Memory B cell (primary cell): ENCODE data around the gene ALKBH6.

Experiments used
- ATAC-seq: fragments of 150-1000 bp; cut with Tn5 transposase; 2 replicates; pipeline ENCODE4 v1.10.0; 2021; ENCODE audit warnings: low read depth, mild to moderate bottlenecking, moderate library complexity
- DNase-seq, 2 donors: peaks; one replicate each; pipeline ENCODE4 v3.0.0; 2022; ENCODE audit warnings: low spot score in 2 of 2
- H3K27ac Mint-ChIP-seq: one replicate; pipeline ENCODE4 v1.8.0; 2022; ENCODE audit warnings: mild to moderate bottlenecking, moderate library complexity, mixed read lengths
- H3K27me3 Mint-ChIP-seq: one replicate; pipeline ENCODE4 v1.8.0; 2022; ENCODE audit warnings: mixed read lengths
- H3K36me3 Mint-ChIP-seq: one replicate; pipeline ENCODE4 v1.8.0; 2022; ENCODE audit warnings: mild to moderate bottlenecking, mixed read lengths
- H3K4me1 Mint-ChIP-seq: one replicate; pipeline ENCODE4 v1.8.0; 2022; ENCODE audit warnings: mixed read lengths
- H3K4me3 Mint-ChIP-seq: one replicate; pipeline ENCODE4 v1.8.0; 2022; ENCODE audit warnings: mild to moderate bottlenecking, moderate library complexity, mixed read lengths
- H3K9me3 Mint-ChIP-seq: one replicate; pipeline ENCODE4 v1.8.0; 2022; ENCODE audit warnings: mixed read lengths

ALKBH6 gene

GRCh38 chr19:36014012-36014924 is at the start of gene ALKBH6:
TSS of gene ALKBH6 (minus strand) at chr19:36014213. CDS start at chr19:36013397, 816 bp downstream.
- Mint-ChIP-seq H3K9me3 (no peaks in the 10 kb centered on the region), H3K27me3 (no peaks in the 10 kb centered on the region), H3K4me3 (peak within 1 kb of the TSS; percentile 96), H3K36me3 (peaks cover 9% of the 10 kb centered on the region), H3K4me1 (peaks cover 32% of the 10 kb centered on the region), H3K27ac (peak within 1 kb of the TSS; percentile 96)
- peak; percentile 97 for ATAC-seq
- peak; percentile 88 to 96 for DNase-seq

- Mint-ChIP-seq H3K36me3 (no peaks in the 10 kb centered on the region), H3K9me3 (no peaks in the 10 kb centered on the region), H3K4me1 (no peaks in the 10 kb centered on the region), H3K27ac (no peak overlapping the region), H3K4me3 (no peak overlapping the region), H3K27me3 (no peaks in the 10 kb centered on the region)
- DNase-seq, result no peak
- ATAC-seq, result no peak
These were observed 47.4 kb upstream of the ALKBH6 start for GRCh38 chr19:36061367-36061766.

GRCh38 chr19:36060430-36060829 is 46.4 kb upstream of the ALKBH6 start:
- Mint-ChIP-seq H3K4me1 (peaks cover 1% of the 10 kb centered on the region), H3K27ac (no peak overlapping the region), H3K36me3 (no peaks in the 10 kb centered on the region), H3K27me3 (no peaks in the 10 kb centered on the region), H3K9me3 (no peaks in the 10 kb centered on the region), H3K4me3 (no peak overlapping the region)
- DNase-seq (no peak), ATAC-seq (peak; percentile 46)

GRCh38 chr19:36059180-36059910 is 45.3 kb upstream of the ALKBH6 start:
- Mint-ChIP-seq H3K4me1 (peaks cover 5% of the 10 kb centered on the region), H3K36me3 (no peaks in the 10 kb centered on the region), H3K27me3 (no peaks in the 10 kb centered on the region), H3K9me3 (no peaks in the 10 kb centered on the region), H3K27ac (no peak overlapping the region), H3K4me3 (no peak overlapping the region)
- ATAC-seq, result no peak
- DNase-seq, result no peak

GRCh38 chr19:36058481-36059179 is 44.6 kb upstream of the ALKBH6 start:
- Mint-ChIP-seq H3K27ac (no peak overlapping the region), H3K4me1 (peaks cover 7% of the 10 kb centered on the region), H3K36me3 (no peaks in the 10 kb centered on the region), H3K4me3 (no peak overlapping the region), H3K9me3 (no peaks in the 10 kb centered on the region), H3K27me3 (no peaks in the 10 kb centered on the region)
- DNase-seq (no peak), ATAC-seq (no peak)

GRCh38 chr19:36054733-36055686 is 41.0 kb upstream of the ALKBH6 start, which contains the start of gene WDR62:
TSS of gene WDR62 (plus strand) at chr19:36054897. CDS start at chr19:36054972, 75 bp downstream.
- ATAC-seq, result peak; percentile 69
- no peaks in the 10 kb centered on the region for H3K9me3 Mint-ChIP-seq

GRCh38 chr19:36054119-36054732 is 40.2 kb upstream of the ALKBH6 start, which contains the start of gene THAP8:
TSS of gene THAP8 (minus strand) at chr19:36054285. CDS start at chr19:36054217, 68 bp downstream.
- Mint-ChIP-seq H3K4me3 (peak within 1 kb of the TSS; percentile 95), H3K27ac (peak within 1 kb of the TSS; percentile 97), H3K27me3 (no peaks in the 10 kb centered on the region), H3K36me3 (peaks cover 4% of the 10 kb centered on the region), H3K9me3 (no peaks in the 10 kb centered on the region), H3K4me1 (peaks cover 14% of the 10 kb centered on the region)
- ATAC-seq, result peak; percentile 81
- peak; percentile 95 to 99 for DNase-seq

More at GRCh38 chr19:36054733-36055686, 41.0 kb upstream of the ALKBH6 start, which contains the start of gene WDR62:
- Mint-ChIP-seq H3K36me3 (peaks cover 4% of the 10 kb centered on the region), H3K27ac (peak within 1 kb of the TSS; percentile 97), H3K4me3 (peak within 1 kb of the TSS; percentile 95), H3K27me3 (no peaks in the 10 kb centered on the region), H3K4me1 (peaks cover 14% of the 10 kb centered on the region)
- peak in 1 of 2 donors; percentile 16 for DNase-seq

- Mint-ChIP-seq H3K4me3 (no peak overlapping the region), H3K36me3 (peaks cover 5% of the 10 kb centered on the region), H3K27me3 (no peaks in the 10 kb centered on the region), H3K27ac (no peak overlapping the region), H3K4me1 (peaks cover 14% of the 10 kb centered on the region), H3K9me3 (no peaks in the 10 kb centered on the region)
- DNase-seq (no peak), ATAC-seq (no peak)
These were observed 37.6 kb upstream of the ALKBH6 start for GRCh38 chr19:36051637-36052036.

GRCh38 chr19:36051236-36051635 is 37.2 kb upstream of the ALKBH6 start:
- ATAC-seq, result no peak
- H3K4me3 Mint-ChIP-seq, result peak overlapping the region; percentile 11

GRCh38 chr19:36049080-36049698 is 35.2 kb upstream of the ALKBH6 start:
- Mint-ChIP-seq H3K27ac (no peak overlapping the region), H3K27me3 (no peaks in the 10 kb centered on the region), H3K36me3 (peaks cover 11% of the 10 kb centered on the region), H3K4me3 (no peak overlapping the region), H3K4me1 (peaks cover 9% of the 10 kb centered on the region), H3K9me3 (peaks cover 2% of the 10 kb centered on the region)
- DNase-seq, result no peak
- ATAC-seq, result no peak

More at GRCh38 chr19:36051236-36051635, 37.2 kb upstream of the ALKBH6 start:
- DNase-seq, result no peak
- Mint-ChIP-seq H3K9me3 (no peaks in the 10 kb centered on the region), H3K4me1 (peaks cover 14% of the 10 kb centered on the region), H3K27ac (no peak overlapping the region), H3K36me3 (peaks cover 6% of the 10 kb centered on the region), H3K27me3 (no peaks in the 10 kb centered on the region)

GRCh38 chr19:36047835-36048234 is 33.8 kb upstream of the ALKBH6 start:
- Mint-ChIP-seq H3K4me1 (peaks cover 7% of the 10 kb centered on the region), H3K27ac (no peak overlapping the region), H3K9me3 (peaks cover 2% of the 10 kb centered on the region), H3K36me3 (peaks cover 13% of the 10 kb centered on the region), H3K4me3 (no peak overlapping the region), H3K27me3 (no peaks in the 10 kb centered on the region)
- ATAC-seq, result no peak
- no peak for DNase-seq

GRCh38 chr19:36046443-36047050 is 32.5 kb upstream of the ALKBH6 start:
- Mint-ChIP-seq H3K4me1 (peaks cover 7% of the 10 kb centered on the region), H3K9me3 (peaks cover 2% of the 10 kb centered on the region), H3K27ac (no peak overlapping the region), H3K4me3 (no peak overlapping the region), H3K27me3 (no peaks in the 10 kb centered on the region), H3K36me3 (peaks cover 13% of the 10 kb centered on the region)
- no peak for ATAC-seq
- DNase-seq, result no peak
